ENCODE data around the gene NPW.

Gene NPW

GRCh38 chr16:2046893-2047329 lies 27.3 kb downstream of the NPW start:
- no peaks in the 10 kb centered on the region for H3K27me3 Mint-ChIP-seq
- H3K4me3 Mint-ChIP-seq, result peak overlapping the region; percentile 92
- intact Hi-C loops (cut with micrococcal nuclease), result no loop called here
- no peaks in the 10 kb centered on the region for H3K9me3 Mint-ChIP-seq
- H3K27ac Mint-ChIP-seq, result peak overlapping the region; percentile 81
- peaks cover 46% of the 10 kb centered on the region for H3K4me1 Mint-ChIP-seq (ENCODE audit: low read depth)
- peaks cover 46% of the 10 kb centered on the region for H3K36me3 Mint-ChIP-seq (ENCODE audit: low read depth)

DNA sequence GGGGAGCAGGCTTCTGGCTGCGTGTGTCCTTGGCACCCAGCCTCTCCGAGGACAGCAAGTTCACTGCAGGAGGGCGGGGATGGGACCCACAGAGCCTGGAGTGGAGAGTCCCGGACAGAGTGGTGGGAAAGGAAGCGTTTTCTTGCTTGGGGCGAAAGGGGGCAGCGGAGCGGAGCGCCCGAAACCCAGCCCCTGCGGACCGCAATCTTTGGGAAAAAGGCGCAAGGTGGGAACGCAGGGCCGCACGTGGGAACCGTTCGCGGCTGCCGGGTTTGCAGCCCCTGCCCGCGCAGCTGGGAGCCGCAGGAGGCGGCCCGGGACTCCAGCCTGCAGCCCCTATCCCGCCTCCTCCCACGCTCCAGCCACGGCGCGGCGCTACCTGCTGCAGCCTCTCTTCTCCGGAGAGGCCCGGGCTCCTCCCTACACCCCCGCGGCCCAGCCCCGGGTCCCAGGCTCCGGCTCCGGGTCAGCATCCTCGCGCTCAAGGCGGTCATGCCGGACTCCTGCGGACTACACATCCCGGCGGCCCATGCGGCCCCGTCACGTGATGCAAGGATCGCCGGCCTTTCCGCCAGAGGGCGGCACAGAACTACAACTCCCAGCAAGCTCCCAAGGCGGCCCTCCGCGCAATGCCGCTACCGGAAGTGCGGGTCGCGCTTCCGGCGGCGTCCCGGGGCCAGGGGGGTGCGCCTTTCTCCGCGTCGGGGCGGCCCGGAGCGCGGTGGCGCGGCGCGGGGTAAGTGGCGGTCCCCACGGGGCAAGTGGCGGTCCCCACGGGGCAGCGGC lies 27.9 kb downstream of the NPW start, which contains the start of the genes NTHL1 and TSC2:
TSS of gene NTHL1 (minus strand) at position 505 of the 786 bp plus-strand sequence. CDS start at position 494, 11 bp downstream.
TSS of gene TSC2 (plus strand) at position 656 of the 786 bp plus-strand sequence. CDS start 631 bp downstream, outside the sequence.
- Mint-ChIP-seq H3K36me3 (ENCODE audit: low read depth) (peaks cover 52% of the 10 kb centered on the region), H3K9me3 (no peaks in the 10 kb centered on the region), H3K4me1 (ENCODE audit: low read depth) (peaks cover 46% of the 10 kb centered on the region), H3K27me3 (no peaks in the 10 kb centered on the region), H3K27ac (peak within 1 kb of the TSS; percentile 81), H3K4me3 (peak within 1 kb of the TSS; percentile 92)
- intact Hi-C loops (cut with micrococcal nuclease), result no loop called here

GRCh38 chr16:2048116-2048543 lies 28.5 kb downstream of the NPW start:
- H3K4me1 Mint-ChIP-seq (ENCODE audit: low read depth), result peaks cover 42% of the 10 kb centered on the region
- peak overlapping the region; percentile 92 for H3K4me3 Mint-ChIP-seq
- no peaks in the 10 kb centered on the region for H3K9me3 Mint-ChIP-seq
- intact Hi-C loops (cut with micrococcal nuclease), result no loop called here
- peak overlapping the region; percentile 81 for H3K27ac Mint-ChIP-seq
- H3K27me3 Mint-ChIP-seq, result no peaks in the 10 kb centered on the region
- H3K36me3 Mint-ChIP-seq (ENCODE audit: low read depth), result peaks cover 55% of the 10 kb centered on the region

DNA sequence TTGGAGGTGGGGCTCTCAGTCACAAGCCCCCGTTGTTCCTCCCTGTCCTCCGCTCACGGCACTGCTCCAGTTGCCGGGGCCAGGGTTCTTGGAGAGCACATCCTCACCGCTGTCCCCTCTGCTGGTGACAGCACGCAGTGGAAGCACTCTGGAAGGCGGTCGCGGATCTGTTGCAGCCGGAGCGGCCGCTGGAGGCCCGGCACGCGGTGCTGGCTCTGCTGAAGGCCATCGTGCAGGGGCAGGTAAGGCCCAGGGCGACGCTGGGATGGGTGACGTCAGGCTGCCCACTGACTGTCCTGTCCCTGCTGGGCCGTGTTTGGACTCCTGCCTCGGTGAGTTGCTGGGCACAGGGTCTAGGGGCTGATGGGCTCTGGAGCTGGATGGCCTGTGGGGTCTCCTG lies 33.6 kb downstream of the NPW start:
- intact Hi-C loops (cut with micrococcal nuclease), result no loop called here
- Mint-ChIP-seq H3K36me3 (ENCODE audit: low read depth) (peaks cover 92% of the 10 kb centered on the region), H3K4me3 (no peak overlapping the region), H3K27ac (no peak overlapping the region), H3K4me1 (ENCODE audit: low read depth) (peaks cover 7% of the 10 kb centered on the region), H3K27me3 (no peaks in the 10 kb centered on the region), H3K9me3 (no peaks in the 10 kb centered on the region)

DNA sequence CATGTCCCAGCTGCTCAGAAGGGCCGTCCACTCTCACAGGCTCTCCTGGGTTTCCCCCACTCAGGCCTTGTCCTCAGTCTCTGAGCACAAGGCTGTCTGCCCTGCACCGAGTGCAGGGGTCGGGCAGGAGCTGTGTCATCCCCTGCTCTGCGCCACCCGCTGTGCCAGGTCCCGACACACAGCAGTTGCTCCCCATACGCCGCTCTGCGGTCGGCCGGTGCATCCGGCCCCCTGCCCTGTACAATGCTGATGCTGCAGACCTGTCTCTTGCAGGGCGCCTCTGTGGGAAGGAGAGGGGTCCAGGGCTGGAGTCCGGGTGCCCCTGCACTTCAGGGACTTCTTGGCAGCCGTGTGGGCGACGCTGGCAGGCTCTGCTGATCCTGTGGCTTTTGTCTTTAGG lies 34.3 kb downstream of the NPW start:
- no peak overlapping the region for H3K4me3 Mint-ChIP-seq
- peaks cover 97% of the 10 kb centered on the region for H3K36me3 Mint-ChIP-seq (ENCODE audit: low read depth)
- H3K27ac Mint-ChIP-seq, result no peak overlapping the region

GRCh38 chr16:2054543-2055245 lies 35.1 kb downstream of the NPW start:
- H3K4me3 Mint-ChIP-seq, result no peak overlapping the region
- intact Hi-C loops (cut with micrococcal nuclease), result no loop called here
- no peaks in the 10 kb centered on the region for H3K9me3 Mint-ChIP-seq
- H3K36me3 Mint-ChIP-seq (ENCODE audit: low read depth), result peaks cover 95% of the 10 kb centered on the region
- no peaks in the 10 kb centered on the region for H3K4me1 Mint-ChIP-seq (ENCODE audit: low read depth)
- no peaks in the 10 kb centered on the region for H3K27me3 Mint-ChIP-seq
- H3K27ac Mint-ChIP-seq, result no peak overlapping the region

More for the DNA sequence above, 34.3 kb downstream of the NPW start:
- no peaks in the 10 kb centered on the region for H3K9me3 Mint-ChIP-seq
- no peaks in the 10 kb centered on the region for H3K4me1 Mint-ChIP-seq (ENCODE audit: low read depth)
- intact Hi-C loops (cut with micrococcal nuclease), result no loop called here
- no peaks in the 10 kb centered on the region for H3K27me3 Mint-ChIP-seq

- Mint-ChIP-seq H3K4me3 (no peak overlapping the region), H3K27ac (no peak overlapping the region), H3K4me1 (ENCODE audit: low read depth) (no peaks in the 10 kb centered on the region), H3K36me3 (ENCODE audit: low read depth) (peaks cover 95% of the 10 kb centered on the region), H3K27me3 (no peaks in the 10 kb centered on the region), H3K9me3 (no peaks in the 10 kb centered on the region)
- intact Hi-C loops (cut with micrococcal nuclease), result no loop called here
These were observed 36.5 kb downstream of the NPW start for GRCh38 chr16:2056077-2056476.

DNA sequence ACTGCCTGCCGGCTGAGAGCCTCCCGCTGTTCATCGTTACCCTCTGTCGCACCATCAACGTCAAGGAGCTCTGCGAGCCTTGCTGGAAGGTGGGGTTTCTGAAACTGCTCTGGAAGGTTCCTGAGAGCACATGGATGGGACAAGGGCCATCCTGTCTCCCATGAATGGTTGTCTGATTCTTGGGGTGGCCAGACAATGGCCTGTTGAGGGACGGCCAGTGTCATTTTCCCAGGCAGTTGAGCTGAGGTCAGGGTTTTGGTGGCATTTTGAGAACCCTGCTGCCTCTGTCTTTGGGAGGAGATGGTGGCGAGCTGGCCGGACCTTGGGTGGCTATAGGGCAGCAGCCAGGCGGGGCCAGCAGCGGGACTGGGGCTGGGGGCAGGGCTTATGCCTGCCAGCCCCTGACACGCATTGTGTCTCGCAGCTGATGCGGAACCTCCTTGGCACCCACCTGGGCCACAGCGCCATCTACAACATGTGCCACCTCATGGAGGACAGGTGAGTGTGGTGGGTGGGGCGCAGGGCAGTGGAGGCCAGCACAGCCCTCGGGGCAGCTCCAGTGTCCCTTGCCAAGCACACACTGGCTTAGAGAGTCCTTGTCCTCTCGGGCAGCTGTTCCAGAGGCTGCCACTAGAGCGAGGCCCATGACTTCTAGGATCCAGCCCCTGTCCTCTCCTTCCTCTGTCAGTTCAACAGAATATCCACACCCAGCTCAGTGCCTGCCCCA lies 37.3 kb downstream of the NPW start:
- H3K4me3 Mint-ChIP-seq, result no peak overlapping the region
- H3K36me3 Mint-ChIP-seq (ENCODE audit: low read depth), result peaks cover 95% of the 10 kb centered on the region
- intact Hi-C loops (cut with micrococcal nuclease), result no loop called here
- H3K4me1 Mint-ChIP-seq (ENCODE audit: low read depth), result no peaks in the 10 kb centered on the region
- no peaks in the 10 kb centered on the region for H3K27me3 Mint-ChIP-seq
- no peaks in the 10 kb centered on the region for H3K9me3 Mint-ChIP-seq
- no peak overlapping the region for H3K27ac Mint-ChIP-seq

DNA sequence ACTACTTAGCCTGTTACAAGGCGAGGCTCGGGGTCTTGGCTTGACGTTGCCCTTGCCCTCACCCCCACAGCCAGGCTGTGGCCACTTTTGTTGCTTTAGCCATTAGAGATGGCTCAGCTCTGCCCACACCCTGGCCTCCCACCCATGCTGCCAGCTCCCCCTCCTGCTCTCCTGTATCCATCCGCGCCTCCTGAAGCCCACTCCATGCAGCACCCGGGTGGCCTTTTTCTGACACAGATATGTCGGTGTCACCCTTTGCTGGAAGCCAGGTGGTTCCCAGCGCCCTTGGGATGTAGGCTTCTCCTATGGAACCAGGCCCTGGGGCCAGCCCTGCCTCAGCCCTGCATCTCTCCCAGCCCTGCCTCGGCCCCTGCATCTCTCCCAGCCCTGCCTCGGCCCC lies 37.9 kb downstream of the NPW start:
- Mint-ChIP-seq H3K27me3 (no peaks in the 10 kb centered on the region), H3K27ac (no peak overlapping the region), H3K9me3 (no peaks in the 10 kb centered on the region), H3K4me3 (no peak overlapping the region), H3K36me3 (ENCODE audit: low read depth) (peaks cover 95% of the 10 kb centered on the region), H3K4me1 (ENCODE audit: low read depth) (no peaks in the 10 kb centered on the region)
- intact Hi-C loops (cut with micrococcal nuclease), result no loop called here

GRCh38 chr16:2058420-2058819 lies 38.8 kb downstream of the NPW start:
- intact Hi-C loops (cut with micrococcal nuclease), result no loop called here

GRCh38 chr16:2058872-2059271 lies 39.3 kb downstream of the NPW start:
- Mint-ChIP-seq H3K27me3 (no peaks in the 10 kb centered on the region), H3K4me1 (ENCODE audit: low read depth) (no peaks in the 10 kb centered on the region), H3K9me3 (no peaks in the 10 kb centered on the region), H3K4me3 (no peak overlapping the region), H3K27ac (no peak overlapping the region), H3K36me3 (ENCODE audit: low read depth) (peaks cover 95% of the 10 kb centered on the region)
- intact Hi-C loops (cut with micrococcal nuclease), result no loop called here

More at GRCh38 chr16:2058420-2058819, 38.8 kb downstream of the NPW start:
- Mint-ChIP-seq H3K27me3 (no peaks in the 10 kb centered on the region), H3K9me3 (no peaks in the 10 kb centered on the region), H3K36me3 (ENCODE audit: low read depth) (peaks cover 95% of the 10 kb centered on the region), H3K27ac (no peak overlapping the region), H3K4me3 (no peak overlapping the region), H3K4me1 (ENCODE audit: low read depth) (no peaks in the 10 kb centered on the region)

DNA sequence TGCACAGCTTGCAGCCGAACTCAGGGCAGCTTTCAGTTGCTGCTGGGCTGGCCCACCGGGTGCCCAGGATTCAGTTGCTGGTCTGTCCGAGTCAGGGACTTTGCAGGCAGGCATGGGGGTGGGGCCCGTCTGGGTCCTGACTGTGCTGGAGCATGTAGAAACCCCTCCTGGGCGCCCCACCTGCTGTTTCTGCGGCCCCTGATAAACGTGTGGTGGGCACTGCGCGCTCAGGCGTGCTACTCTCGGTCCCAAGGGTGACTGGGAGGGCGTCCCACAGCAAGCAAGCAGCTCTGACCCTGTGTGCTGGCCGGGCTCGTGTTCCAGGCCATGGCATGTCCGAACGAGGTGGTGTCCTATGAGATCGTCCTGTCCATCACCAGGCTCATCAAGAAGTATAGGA lies 40.8 kb downstream of the NPW start:
- H3K9me3 Mint-ChIP-seq, result no peaks in the 10 kb centered on the region
- no peaks in the 10 kb centered on the region for H3K4me1 Mint-ChIP-seq (ENCODE audit: low read depth)
- no peak overlapping the region for H3K27ac Mint-ChIP-seq
- peaks cover 95% of the 10 kb centered on the region for H3K36me3 Mint-ChIP-seq (ENCODE audit: low read depth)
- intact Hi-C loops (cut with micrococcal nuclease), result no loop called here
- no peaks in the 10 kb centered on the region for H3K27me3 Mint-ChIP-seq
- no peak overlapping the region for H3K4me3 Mint-ChIP-seq

GRCh38 chr16:2061023-2061422 lies 41.4 kb downstream of the NPW start:
- Mint-ChIP-seq H3K4me3 (no peak overlapping the region), H3K27me3 (no peaks in the 10 kb centered on the region), H3K9me3 (no peaks in the 10 kb centered on the region), H3K27ac (no peak overlapping the region), H3K4me1 (ENCODE audit: low read depth) (no peaks in the 10 kb centered on the region), H3K36me3 (ENCODE audit: low read depth) (peaks cover 95% of the 10 kb centered on the region)
- intact Hi-C loops (cut with micrococcal nuclease), result no loop called here

DNA sequence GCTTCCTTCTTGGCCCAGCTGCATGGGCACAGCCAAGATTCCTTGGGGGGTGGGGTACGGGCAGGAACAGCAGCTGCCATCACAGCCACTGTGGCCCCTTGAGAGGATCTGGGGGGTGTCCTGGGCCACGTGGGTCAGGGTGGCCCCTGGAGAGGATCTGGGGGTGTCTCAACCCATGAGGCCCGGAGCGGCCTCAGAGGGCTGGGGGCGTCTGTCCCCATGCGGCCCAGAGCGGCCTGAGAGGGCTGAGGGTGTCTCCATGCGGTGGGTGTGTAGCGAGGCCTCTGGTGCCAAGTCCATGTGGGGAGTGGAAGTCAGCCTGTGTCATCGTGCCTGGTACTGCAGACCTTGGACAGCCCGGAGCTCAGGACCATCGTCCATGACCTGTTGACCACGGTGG lies 41.9 kb downstream of the NPW start:
- H3K27ac Mint-ChIP-seq, result no peak overlapping the region
- intact Hi-C loops (cut with micrococcal nuclease), result no loop called here
- H3K4me3 Mint-ChIP-seq, result no peak overlapping the region
- peaks cover 95% of the 10 kb centered on the region for H3K36me3 Mint-ChIP-seq (ENCODE audit: low read depth)
- H3K27me3 Mint-ChIP-seq, result no peaks in the 10 kb centered on the region
- H3K4me1 Mint-ChIP-seq (ENCODE audit: low read depth), result no peaks in the 10 kb centered on the region
- no peaks in the 10 kb centered on the region for H3K9me3 Mint-ChIP-seq

Data from dendritic cell treated with granulocyte-macrophage colony-stimulating factor and Interleukin-4, amounts not matched to agents 40 ng/mL and 50 ng/mL, for 4 days (primary cell).